Stimulated activated CD4-positive, alpha-beta T cell treated with anti-CD3 and anti-CD28 coated beads, Interleukin-4, amount 100 ng/mL, for 1 hour (primary cell): Measurements from ENCODE around the gene ZC4H2.
"Not testable (repeated sequence)": the region's sequence is repeated elsewhere in the genome, so short reads cannot be mapped to it uniquely, and the experiment has no call there.

Experiments
- DNase-seq: peaks from one replicate; pipeline ENCODE4 v3.0.0-alpha.2; 2020

The ZC4H2 gene

GRCh38 chrX:64975989-64976672, at the start of gene ZC4H2:
TSS of gene ZC4H2 (minus strand) at chrX:64976450. CDS start at chrX:64976377, 73 bp downstream.
- peak; percentile 62 for DNase-seq

- no peak for DNase-seq
Measured at GRCh38 chrX:65017451-65017850, 41.2 kb upstream of the ZC4H2 start.

- DNase-seq: no peak
Measured at GRCh38 chrX:65014230-65014629, 38.0 kb upstream of the ZC4H2 start.

- DNase-seq: no peak
Measured at GRCh38 chrX:65009459-65009858, 33.2 kb upstream of the ZC4H2 start.

- DNase-seq: not testable (repeated sequence)
Measured at GRCh38 chrX:65002208-65002607, 26.0 kb upstream of the ZC4H2 start.

GRCh38 chrX:64996805-64997204, 20.6 kb upstream of the ZC4H2 start:
- DNase-seq: no peak

GRCh38 chrX:64994131-64994798, 18.0 kb upstream of the ZC4H2 start:
- no peak for DNase-seq

- no peak for DNase-seq
Measured at GRCh38 chrX:64977830-64978229, 1.6 kb upstream of the ZC4H2 start.

- DNase-seq: no peak
Measured at GRCh38 chrX:64977051-64977450, 801 bp upstream of the ZC4H2 start.

- DNase-seq: peak; percentile 1
Measured at GRCh38 chrX:64976673-64977040, 407 bp upstream of the ZC4H2 start.

- DNase-seq: peak; percentile 15
Measured at GRCh38 chrX:64975491-64975890, 759 bp downstream of the ZC4H2 start.

GRCh38 chrX:64925480-64925879, 50.8 kb downstream of the ZC4H2 start:
- no peak for DNase-seq

GRCh38 chrX:64908121-64908520, 68.1 kb downstream of the ZC4H2 start:
- no peak for DNase-seq

GRCh38 chrX:64894454-64895038, 81.7 kb downstream of the ZC4H2 start:
- DNase-seq: peak; percentile 10

- no peak for DNase-seq
Measured at GRCh38 chrX:64885850-64886249, 90.4 kb downstream of the ZC4H2 start.

- not testable (repeated sequence) for DNase-seq
Measured at GRCh38 chrX:64878709-64879108, 97.5 kb downstream of the ZC4H2 start.

- DNase-seq: no peak
Measured at GRCh38 chrX:64867217-64867616, 109.0 kb downstream of the ZC4H2 start.
